HG03280 (cell line): ENCODE results near the gene MACC1.
"Not testable (repeated sequence)": the region's sequence is repeated elsewhere in the genome, so short reads cannot be mapped to it uniquely, and the experiment has no call there.

ENCODE experiments used
- ATAC-seq: cut with Tn5 transposase; IDR thresholded peaks from one replicate; pipeline ENCODE4 v1.9.1; 2021; ENCODE audit warnings: mild to moderate bottlenecking, moderate library complexity; ENCODE audit not compliant: unreplicated experiment

The MACC1 gene

GRCh38 chr7:20208651-20209307 lies 8.4 kb downstream of the MACC1 start:
- ATAC-seq: no peak

GRCh38 chr7:20207811-20208210 lies 9.4 kb downstream of the MACC1 start:
- not testable (repeated sequence) for ATAC-seq

DNA sequence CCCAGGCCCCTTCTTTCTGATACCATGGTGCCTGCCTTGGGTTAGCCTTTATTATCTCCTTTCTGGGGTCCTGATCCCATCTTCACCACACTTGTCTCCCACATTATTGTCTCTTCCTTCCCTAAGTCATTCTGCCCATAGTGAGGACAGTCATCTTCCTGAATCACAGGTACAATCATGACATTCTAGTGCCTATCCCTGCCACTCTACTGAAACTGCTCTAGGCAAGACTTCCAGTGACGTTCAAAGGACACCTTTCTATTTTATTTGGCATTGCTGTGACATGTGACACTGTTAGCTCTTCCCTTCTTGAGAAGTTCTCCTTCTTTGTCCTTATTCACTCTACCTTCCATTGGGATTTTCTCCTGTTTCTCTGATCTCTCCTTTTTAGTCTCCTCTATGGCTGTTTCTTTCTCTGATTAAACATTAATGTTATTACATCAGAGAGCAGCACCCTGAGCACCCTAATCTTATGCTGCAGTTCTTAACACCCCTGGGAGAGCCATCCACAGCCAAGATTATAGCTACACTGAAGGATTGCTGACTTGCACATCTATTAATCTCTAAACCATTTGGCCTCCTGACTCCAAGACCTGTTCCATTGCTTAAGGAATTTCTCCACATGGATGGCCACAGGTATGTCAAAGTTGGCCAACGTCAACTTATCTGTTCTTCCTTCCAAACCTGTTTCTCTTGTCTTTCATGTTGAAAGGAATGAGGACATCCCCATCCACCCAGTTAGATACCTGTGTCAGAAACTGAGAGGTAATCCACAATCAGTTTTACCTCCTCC lies 10.9 kb downstream of the MACC1 start:
- ATAC-seq: no peak

GRCh38 chr7:20203316-20203715 lies 13.9 kb downstream of the MACC1 start:
- no peak for ATAC-seq

GRCh38 chr7:20201380-20201779 lies 15.8 kb downstream of the MACC1 start:
- peak; percentile 40 for ATAC-seq

DNA sequence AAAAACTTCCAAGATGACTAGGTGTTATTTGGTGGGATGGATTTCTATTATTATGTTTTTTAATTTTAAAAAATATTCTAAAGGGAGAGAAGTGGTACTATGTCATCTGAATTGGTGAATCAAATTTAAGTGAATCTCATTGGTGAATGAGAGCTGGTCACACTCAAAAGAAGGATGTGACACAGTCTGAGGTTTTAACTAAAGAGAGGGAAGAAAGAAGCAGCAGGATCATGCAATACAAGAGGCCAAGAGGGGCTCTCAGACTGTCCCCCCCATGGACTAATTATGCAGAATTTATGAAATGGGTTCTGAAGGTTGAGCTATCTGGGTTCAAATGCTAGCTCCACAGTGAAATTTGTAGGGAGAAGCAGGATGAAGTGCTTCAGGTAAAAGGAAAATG lies 16.2 kb downstream of the MACC1 start:
- ATAC-seq: no peak

DNA sequence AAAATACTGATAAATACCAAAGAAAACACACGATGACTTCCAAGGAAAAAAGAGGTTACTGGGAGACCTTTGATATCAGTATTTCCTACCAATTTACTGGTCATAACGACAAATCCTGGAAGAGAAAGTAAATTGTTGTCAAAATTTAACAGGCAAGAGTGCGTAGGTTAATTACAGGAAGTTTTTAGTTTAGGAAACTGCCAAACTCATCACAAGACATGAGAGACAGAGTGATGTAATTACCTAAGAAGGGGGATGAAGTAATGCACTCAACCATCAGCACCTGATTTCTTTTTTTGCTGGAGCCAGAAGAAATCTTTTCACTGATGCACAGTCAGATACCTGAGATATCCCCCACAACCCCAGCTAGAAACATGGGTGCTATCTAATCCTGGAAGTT lies 16.8 kb downstream of the MACC1 start:
- ATAC-seq: peak; percentile 29

- ATAC-seq: peak; percentile 79
Measured at GRCh38 chr7:20199015-20199737, 18.0 kb downstream of the MACC1 start.

DNA sequence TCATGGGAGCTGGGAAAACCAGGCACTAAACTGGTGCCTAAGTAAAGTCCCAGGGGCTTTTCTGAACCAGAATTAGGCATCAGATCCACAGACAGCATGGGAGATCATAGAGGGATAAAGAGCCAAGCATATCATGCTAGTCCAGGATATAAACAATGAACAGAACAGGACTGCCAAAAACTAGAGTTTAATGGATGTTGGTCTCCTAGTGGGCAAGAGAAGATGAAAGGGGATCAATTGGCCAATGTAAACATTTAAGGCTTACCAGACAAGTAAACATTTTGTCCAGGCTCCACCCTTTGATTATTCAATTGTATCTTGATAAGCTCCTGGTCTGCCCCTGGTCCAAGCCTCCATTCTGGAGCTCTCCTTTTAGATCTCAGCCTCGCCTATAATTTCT lies 18.9 kb downstream of the MACC1 start:
- no peak for ATAC-seq

- no peak for ATAC-seq
Measured at GRCh38 chr7:20197837-20198236, 19.3 kb downstream of the MACC1 start.

DNA sequence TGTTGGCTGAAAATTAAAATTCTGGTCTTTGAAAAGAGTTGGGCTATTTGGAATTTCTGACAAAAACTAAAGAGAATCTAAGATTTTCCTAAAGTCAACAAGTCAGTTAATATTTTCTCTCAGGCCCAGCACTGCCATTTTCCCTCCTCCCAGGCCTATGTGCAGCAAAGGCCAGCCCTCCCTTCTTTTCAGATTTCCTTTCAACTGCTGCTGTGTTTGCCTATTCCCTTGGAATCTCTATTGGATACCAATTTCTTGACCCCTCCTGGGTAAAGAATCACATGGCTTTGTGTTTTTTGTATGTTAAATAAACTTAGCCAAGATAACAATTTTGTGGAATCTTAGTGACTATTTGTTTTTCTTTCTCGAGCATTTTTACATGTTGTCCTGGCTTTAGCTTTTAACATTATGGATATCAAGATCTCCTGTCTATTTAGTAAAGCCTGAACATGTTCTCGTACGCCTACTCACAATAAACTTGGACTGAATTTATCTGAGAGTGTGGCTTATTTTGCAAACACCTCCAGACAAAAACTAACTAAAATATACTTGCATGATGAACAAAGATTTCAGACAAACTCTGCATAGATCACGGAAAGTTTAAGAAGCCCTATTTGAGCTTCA lies 19.9 kb downstream of the MACC1 start:
- ATAC-seq: no peak

GRCh38 chr7:20194343-20194995 lies 22.7 kb downstream of the MACC1 start:
- ATAC-seq: no peak

DNA sequence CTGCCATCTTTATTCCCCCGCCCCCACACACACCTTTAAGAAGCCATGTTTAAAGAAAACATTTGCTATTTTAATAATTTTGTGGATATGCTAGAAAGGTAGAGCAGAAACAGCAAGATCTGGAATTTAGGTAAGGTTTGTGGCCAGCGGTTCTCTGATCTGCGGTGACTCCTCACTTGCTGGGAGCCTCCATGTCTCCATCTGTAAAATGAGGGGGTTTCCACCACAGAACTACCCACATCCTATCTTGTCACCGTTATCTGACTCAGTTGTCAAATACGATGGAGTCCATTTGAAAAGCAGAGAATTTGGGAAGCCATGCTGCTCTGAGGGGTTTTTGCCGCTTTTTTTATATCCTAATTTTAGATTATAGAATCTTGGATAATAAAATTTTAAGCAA lies 23.3 kb downstream of the MACC1 start:
- ATAC-seq: peak; percentile 5

GRCh38 chr7:20193242-20193777 lies 23.9 kb downstream of the MACC1 start:
- peak; percentile 76 for ATAC-seq

DNA sequence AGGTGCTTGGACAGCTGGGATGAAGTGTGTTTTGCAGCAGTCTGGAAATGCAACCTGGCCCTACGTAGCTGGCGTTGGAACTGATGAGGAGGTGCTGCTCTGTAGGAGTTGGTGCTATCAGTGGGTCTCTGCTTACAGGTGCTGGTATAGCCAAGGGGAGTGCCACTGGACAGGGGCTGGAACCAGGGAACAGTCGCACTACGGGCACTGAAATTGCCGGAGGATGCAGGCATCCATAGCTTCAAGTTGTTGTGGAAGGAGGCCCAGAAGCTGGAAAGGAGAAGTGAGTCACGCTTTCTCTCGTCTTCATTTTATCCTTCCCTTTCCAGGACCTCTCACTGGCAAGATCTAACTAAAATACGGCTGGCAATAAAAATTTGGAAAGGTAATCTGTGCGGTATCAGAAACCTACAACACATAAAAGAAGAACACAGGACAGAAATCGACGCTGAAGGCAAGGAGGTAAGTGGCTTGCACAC lies 25.8 kb downstream of the MACC1 start:
- ATAC-seq: no peak

GRCh38 chr7:20190560-20191390 lies 26.4 kb downstream of the MACC1 start:
- ATAC-seq: no peak

DNA sequence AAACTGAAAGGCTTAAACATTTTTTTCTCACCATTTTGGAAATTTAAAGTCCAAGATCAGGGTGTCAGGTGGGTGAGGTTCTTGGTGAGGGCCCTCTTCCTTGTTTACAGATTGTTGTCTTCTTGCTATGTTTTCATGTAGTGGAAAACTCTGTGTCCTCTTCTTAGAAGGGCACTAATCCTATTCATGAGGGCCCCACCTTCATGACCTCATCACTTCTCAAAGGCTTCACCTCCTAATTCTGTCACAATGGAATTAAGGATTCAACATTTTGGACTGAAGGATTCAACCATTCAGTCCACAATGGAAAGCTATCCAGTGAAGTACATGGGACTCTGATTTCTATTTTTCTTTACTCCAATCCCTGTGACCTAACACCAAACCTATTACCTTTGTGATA lies 27.3 kb downstream of the MACC1 start:
- ATAC-seq: no peak

- no peak for ATAC-seq
Measured at GRCh38 chr7:20188567-20188966, 28.6 kb downstream of the MACC1 start.

DNA sequence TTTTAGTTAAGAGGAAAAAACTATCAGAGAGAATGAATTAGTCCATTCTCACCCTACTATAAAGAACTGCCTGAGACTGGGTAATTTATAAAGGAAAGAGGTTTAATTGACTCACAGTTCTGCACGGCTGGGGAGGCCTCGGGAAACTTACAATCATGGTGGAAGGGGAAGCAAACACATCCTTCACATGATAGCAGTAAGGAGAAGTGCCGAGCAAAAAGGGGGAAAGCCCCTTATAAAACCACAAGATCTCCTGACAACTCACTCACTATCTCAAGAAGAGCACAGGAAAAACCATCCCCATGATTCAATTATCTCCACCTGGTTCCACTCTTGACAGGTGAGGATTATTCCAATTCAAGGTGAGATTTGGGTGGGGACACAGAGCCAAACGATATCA lies 29.3 kb downstream of the MACC1 start:
- not testable (repeated sequence) for ATAC-seq

DNA sequence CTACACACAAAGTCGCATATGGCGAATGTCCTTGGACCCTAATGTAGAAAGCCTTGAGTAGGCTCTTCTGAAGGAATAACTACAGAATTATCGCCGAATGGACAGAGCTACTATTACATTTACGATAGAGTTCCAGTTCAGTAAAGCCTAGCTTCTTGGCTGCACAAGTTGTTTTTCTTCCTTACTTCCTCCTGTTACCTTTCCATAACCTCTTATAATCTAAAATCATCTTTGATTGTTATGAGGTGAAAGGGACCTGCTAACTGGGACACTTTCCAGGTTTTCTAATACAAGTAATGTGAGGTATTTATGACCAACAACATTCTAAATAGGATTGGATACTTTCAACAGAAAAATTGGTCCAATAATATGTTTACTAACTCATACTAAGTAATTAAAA lies 31.2 kb downstream of the MACC1 start:
- ATAC-seq: no peak
